ENCODE results near the gene SLC39A12.

SLC39A12 gene

DNA sequence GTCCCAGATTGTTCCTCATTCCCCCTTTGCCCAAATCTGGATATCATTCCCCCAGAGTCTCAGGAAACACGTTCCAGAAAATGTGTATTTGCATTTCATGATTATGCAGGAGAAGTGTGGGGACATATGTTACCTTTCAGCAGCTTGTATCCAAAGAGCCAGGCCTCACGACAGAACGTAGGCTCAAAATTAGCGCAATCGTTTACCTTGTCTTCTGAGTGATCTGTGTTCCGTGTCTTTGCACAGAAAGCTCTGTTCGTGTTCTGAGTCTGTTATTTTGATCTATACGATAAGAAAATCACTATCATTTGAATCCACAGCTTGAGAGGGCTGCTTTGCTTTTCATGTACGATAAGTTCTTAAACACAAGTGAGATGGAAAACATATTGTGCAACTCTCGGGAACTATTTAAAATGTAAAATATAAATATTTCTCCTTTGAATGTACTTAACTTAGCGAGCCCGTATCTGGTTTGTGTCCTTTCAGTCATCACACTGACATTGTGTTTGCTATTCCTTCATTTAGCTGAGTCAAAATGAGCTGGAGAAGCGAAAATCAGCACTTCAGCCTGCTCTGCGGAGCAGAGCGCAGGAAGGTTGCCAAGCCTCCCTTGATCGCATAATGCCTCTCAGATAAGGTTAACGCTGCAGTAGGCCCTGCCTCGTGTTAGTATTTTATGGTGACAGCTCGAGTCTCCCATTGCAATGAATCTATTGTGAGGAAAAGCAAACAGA lies 108.3 kb downstream of the SLC39A12 start:
- DNase-seq (ENCODE audit: low spot score), result no peak

- no peak for DNase-seq (ENCODE audit: low spot score)
Observed at GRCh38 chr10:18066947-18067346, 115.2 kb downstream of the SLC39A12 start.

- DNase-seq (ENCODE audit: low spot score), result no peak
Observed at GRCh38 chr10:18068401-18068800, 116.7 kb downstream of the SLC39A12 start.

DNA sequence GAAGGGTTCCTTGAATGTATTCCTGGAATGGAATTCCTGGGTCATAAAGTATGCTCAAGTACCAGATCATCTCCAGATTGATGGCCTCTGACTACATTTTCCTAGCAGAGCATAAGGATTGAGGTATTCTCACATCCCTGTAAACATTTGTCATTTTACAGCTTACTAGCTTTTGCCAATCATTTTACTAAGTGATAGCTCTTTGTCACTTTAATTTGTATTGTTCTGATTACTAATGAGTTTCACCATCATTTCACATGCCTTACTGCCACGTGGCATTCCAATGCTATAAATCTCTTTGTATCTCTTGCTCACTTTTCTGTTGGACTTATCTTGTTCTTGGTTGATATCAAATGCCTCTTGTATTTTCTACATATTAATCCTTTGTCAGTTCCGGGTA lies 119.9 kb downstream of the SLC39A12 start:
- DNase-seq (ENCODE audit: low spot score), result no peak

- DNase-seq (ENCODE audit: low spot score), result no peak
Observed at GRCh38 chr10:18073314-18073713, 121.6 kb downstream of the SLC39A12 start.

GRCh38 chr10:18075881-18076280 lies 124.2 kb downstream of the SLC39A12 start:
- DNase-seq (ENCODE audit: low spot score), result no peak

GRCh38 chr10:18079665-18080295 lies 128.1 kb downstream of the SLC39A12 start:
- no peak for DNase-seq (ENCODE audit: low spot score)

DNA sequence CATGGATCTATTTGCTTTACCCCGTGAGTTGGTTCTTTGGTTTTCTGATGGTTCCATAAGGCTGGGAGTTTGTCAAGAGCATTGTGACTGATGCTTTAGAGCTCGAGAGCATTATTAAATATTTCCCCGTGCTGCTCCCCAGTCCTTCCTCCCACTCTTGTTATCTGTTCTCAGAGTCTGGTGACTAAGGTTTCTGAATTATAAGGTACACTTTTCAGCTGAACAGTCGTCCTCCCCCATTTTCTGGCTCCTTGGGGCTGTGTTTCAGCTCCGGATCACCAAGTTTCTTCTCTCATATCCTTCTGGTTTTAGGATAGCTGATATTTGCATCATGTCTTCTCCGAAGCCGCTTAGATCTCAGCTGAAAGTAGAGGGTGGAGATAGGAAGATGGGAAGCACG lies 130.7 kb downstream of the SLC39A12 start:
- DNase-seq (ENCODE audit: low spot score), result no peak

DNA sequence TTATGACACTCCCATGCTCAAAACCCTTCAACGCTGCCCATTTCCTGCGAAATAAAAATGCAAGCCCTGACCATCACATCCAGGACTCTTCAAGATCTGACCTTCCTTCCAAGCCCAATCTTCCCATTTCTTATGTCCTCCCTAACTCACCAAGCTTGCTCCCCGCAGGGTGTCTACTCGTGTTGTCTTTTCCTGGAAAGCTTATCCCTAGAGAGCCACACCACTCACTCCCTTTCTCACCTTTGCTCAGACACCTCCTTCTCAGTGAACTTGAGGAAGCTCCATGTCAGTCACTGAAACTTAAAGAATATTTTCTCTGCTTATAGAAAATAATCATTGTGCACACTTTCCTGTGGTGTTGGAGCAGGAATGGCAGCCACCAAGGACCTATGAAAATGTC lies 134.1 kb downstream of the SLC39A12 start:
- DNase-seq (ENCODE audit: low spot score), result no peak

- no peak for DNase-seq (ENCODE audit: low spot score)
Observed at GRCh38 chr10:18086746-18087145, 135.0 kb downstream of the SLC39A12 start.

DNA sequence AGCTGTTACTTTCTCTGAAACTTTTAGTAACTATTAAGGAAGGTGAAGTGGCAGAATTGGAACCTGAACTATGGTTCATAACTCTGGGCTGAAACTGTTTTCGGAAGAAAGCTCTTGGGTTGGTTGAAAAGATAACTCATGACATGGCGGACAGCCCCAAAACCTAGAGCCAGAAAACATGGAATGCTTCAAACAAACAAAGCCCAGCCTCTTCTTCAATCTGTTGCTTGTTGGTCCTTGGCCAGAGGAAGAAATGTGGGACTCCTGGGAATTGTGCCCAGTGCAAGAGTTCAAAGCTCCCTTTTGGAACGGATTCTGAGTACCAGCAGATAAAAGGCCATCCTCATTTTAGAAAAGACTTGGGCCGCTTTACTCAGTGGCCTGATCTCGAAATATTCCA lies 135.6 kb downstream of the SLC39A12 start:
- no peak for DNase-seq (ENCODE audit: low spot score)

Data from germinal center (tissue), 1 donor.